HepG2 (cell line): ENCODE measurements around the gene TOR4A. TPM values are rescaled to one million over a fixed set of nuclear protein-coding genes. Genes with fewer than 3 reads are reported as not detected.

ENCODE experiments used
- GTF2F1 ChIP-seq: fragments of 150-350 bp; IDR thresholded peaks from 2 replicates; pipeline ENCODE4 v1.6.1; 2014; ENCODE audit warnings: low read length
- HNRNPK ChIP-seq: fragments of 200-400 bp; formaldehyde crosslinking; IDR thresholded peaks from 2 replicates; pipeline ENCODE4 v1.6.1; 2018; ENCODE audit warnings: low read length, low read depth, moderate library complexity, mild to moderate bottlenecking; ENCODE audit not compliant: poor library complexity, severe bottlenecking
- KDM4B ChIP-seq: sonication (generic); formaldehyde crosslinking; IDR thresholded peaks from 2 replicates; pipeline ENCODE4 v1.4.0; 2020; ENCODE audit warnings: missing genetic modification reagents
- KLF15 ChIP-seq: sonication (generic); formaldehyde crosslinking; IDR thresholded peaks from 2 replicates; pipeline ENCODE4 v1.8.1; 2023; ENCODE audit warnings: borderline replicate concordance, mild to moderate bottlenecking, inconsistent platforms, missing genetic modification reagents, mixed read lengths
- MAZ ChIP-seq, 2 experiments: sonication (generic) in 1 of 2; formaldehyde crosslinking in 1 of 2; IDR thresholded peaks; 2 replicates each; pipeline versions ENCODE4 v1.5.0 to v1.6.1; 2012 to 2020; ENCODE audit warnings: low read depth in 2 of 2, mild to moderate bottlenecking in 2 of 2, borderline replicate concordance in 1 of 2, improper control_type of control experiment in 1 of 2, low read length in 1 of 2, missing genetic modification reagents in 1 of 2, moderate library complexity in 1 of 2
- MEIS1 ChIP-seq: sonication (generic); formaldehyde crosslinking; IDR thresholded peaks from 2 replicates; pipeline ENCODE4 v1.9.0; 2021; ENCODE audit warnings: mild to moderate bottlenecking, missing genetic modification reagents, moderate library complexity, borderline replicate concordance
- MXI1 ChIP-seq: IDR thresholded peaks from 3 replicates; pipeline ENCODE4 v1.6.1; 2012; ENCODE audit warnings: low read depth, low read length, inconsistent platforms, borderline replicate concordance
- NFRKB ChIP-seq: fragments of 450-650 bp; IDR thresholded peaks from 2 replicates; pipeline ENCODE4 v1.6.1; 2017
- NR0B2 ChIP-seq: sonication (generic); formaldehyde crosslinking; IDR thresholded peaks from 2 replicates; pipeline ENCODE4 v1.4.0; 2020; ENCODE audit warnings: mild to moderate bottlenecking, missing genetic modification reagents
- ONECUT2 ChIP-seq: sonication (generic); formaldehyde crosslinking; IDR thresholded peaks from 2 replicates; pipeline ENCODE4 v1.4.0; 2020; ENCODE audit warnings: missing genetic modification reagents
- PCBP2 ChIP-seq: fragments of 200-400 bp; formaldehyde crosslinking; optimal IDR thresholded peaks from 2 replicates; pipeline ENCODE3; 2018; ENCODE audit warnings: low read length, low read depth; ENCODE audit not compliant: poor library complexity, severe bottlenecking
- REL ChIP-seq: sonication (generic); formaldehyde crosslinking; conservative IDR thresholded peaks from 2 replicates; pipeline ENCODE4 v1.8.0; 2022; ENCODE audit warnings: mild to moderate bottlenecking, missing genetic modification reagents, moderate library complexity
- RFXANK ChIP-seq: IDR thresholded peaks from 2 replicates; pipeline ENCODE4 v1.6.1; 2016
- SALL1 ChIP-seq: sonication (generic); formaldehyde crosslinking; IDR thresholded peaks from 2 replicates; pipeline ENCODE4 v1.8.0; 2022; ENCODE audit warnings: mild to moderate bottlenecking, missing genetic modification reagents
- SIX4 ChIP-seq: sonication (generic); formaldehyde crosslinking; IDR thresholded peaks from 2 replicates; pipeline ENCODE4 v1.4.0; 2020; ENCODE audit warnings: missing genetic modification reagents
- SRSF1 ChIP-seq: fragments of 200-400 bp; formaldehyde crosslinking; optimal IDR thresholded peaks from 2 replicates; pipeline ENCODE3; 2017; ENCODE audit warnings: mild to moderate bottlenecking, low read depth, low read length, moderate library complexity
- TP53 ChIP-seq: sonication (generic); formaldehyde crosslinking; conservative IDR thresholded peaks from 2 replicates; pipeline ENCODE4 v1.4.0; 2020; ENCODE audit warnings: missing genetic modification reagents
- TRIM22 ChIP-seq: fragments of 450-650 bp; IDR thresholded peaks from 2 replicates; pipeline ENCODE4 v1.6.1; 2017
- ZFP1 ChIP-seq: IDR thresholded peaks from 2 replicates; pipeline ENCODE4 v1.6.1; 2016
- ZFP41 ChIP-seq: sonication (generic); formaldehyde crosslinking; IDR thresholded peaks from 2 replicates; pipeline ENCODE4 v1.4.0; 2020; ENCODE audit warnings: mild to moderate bottlenecking, missing genetic modification reagents, borderline replicate concordance
- ZIK1 ChIP-seq: sonication (generic); formaldehyde crosslinking; IDR thresholded peaks from 2 replicates; pipeline ENCODE4 v1.5.0; 2020; ENCODE audit warnings: mild to moderate bottlenecking, low read depth, missing genetic modification reagents, borderline replicate concordance
- ZMYM4 ChIP-seq: sonication (generic); formaldehyde crosslinking; IDR thresholded peaks from 2 replicates; pipeline ENCODE4 v1.8.1; 2023; ENCODE audit warnings: mild to moderate bottlenecking, missing genetic modification reagents
- ZNF256 ChIP-seq: sonication (generic); formaldehyde crosslinking; conservative IDR thresholded peaks from 2 replicates; pipeline ENCODE4 v1.4.0; 2020; ENCODE audit warnings: missing genetic modification reagents
- ZNF292 ChIP-seq: sonication (generic); formaldehyde crosslinking; IDR thresholded peaks from 2 replicates; pipeline ENCODE4 v1.8.1; 2022; ENCODE audit warnings: mild to moderate bottlenecking, low read depth, missing genetic modification reagents, borderline replicate concordance
- ZNF510 ChIP-seq: sonication (generic); formaldehyde crosslinking; IDR thresholded peaks from 2 replicates; pipeline ENCODE4 v1.4.0; 2020; ENCODE audit warnings: low read depth, mild to moderate bottlenecking, missing genetic modification reagents
- ZNF557 ChIP-seq: sonication (generic); formaldehyde crosslinking; IDR thresholded peaks from 2 replicates; pipeline ENCODE4 v1.4.0; 2020; ENCODE audit warnings: missing genetic modification reagents
- ZNF746 ChIP-seq: sonication (generic); formaldehyde crosslinking; IDR thresholded peaks from 2 replicates; pipeline ENCODE4 v1.8.0; 2022; ENCODE audit warnings: mild to moderate bottlenecking, missing genetic modification reagents
- polyA plus RNA-seq, 8 experiments: library from polyadenylated mRNA; depleted of rRNA in 3 of 8; stranded (reverse) in 7 of 8; unstranded in 1 of 8; fragments of >200 nt; fragmentation: Illumina TruSeq in 4 of 8; extraction: Trizol in 4 of 8; gene quantifications; 2 replicates each; pipeline versions ENCODE4 v1.2.1 to v1.2.3, GENCODE V29; 2011 to 2016; ENCODE audit warnings: low read depth in 4 of 8, missing spikeins in 1 of 8, mixed read lengths in 1 of 8; ENCODE audit not compliant: insufficient read depth in 1 of 8
- total RNA-seq, 5 experiments: library from RNA; depleted of rRNA; stranded (reverse); fragments of >200 nt; fragmentation: Illumina TruSeq; extraction: Trizol; gene quantifications; 2 replicates each; pipeline ENCODE4 v1.2.3, GENCODE V29; 2016; ENCODE audit warnings: low read depth in 1 of 5

Gene TOR4A
- total and polyA plus RNA-seq, 2 of the 13 experiments (the other 11 are each of a cell fraction or from before 2014, with no cell fraction given), result 11.1 to 14.2 TPM

- TF ChIP-seq ZMYM4 (CRISPR knock-in tag), result no peak
- no peak for TF ChIP-seq SRSF1
- no peak for TF ChIP-seq TP53 (CRISPR knock-in tag)
- no peak for TF ChIP-seq ZNF292 (CRISPR knock-in tag)
- no peak; the same call in 1 of the 2 replicates for TF ChIP-seq ZFP41 (CRISPR knock-in tag)
- TF ChIP-seq MAZ (IDR thresholded peaks at IDR 0.05; ENCODE audit: borderline replicate concordance, low read depth, low read length), result no peak
- no peak for TF ChIP-seq MAZ (CRISPR knock-in tag; IDR thresholded peaks at IDR 0.05; ENCODE audit: low read depth)
- TF ChIP-seq NFRKB, result no peak
- TF ChIP-seq ZNF746 (CRISPR knock-in tag), result no peak
- no peak for TF ChIP-seq GTF2F1
- no peak for TF ChIP-seq PCBP2
- TF ChIP-seq ZNF510 (CRISPR knock-in tag), result no peak
- TF ChIP-seq SALL1 (CRISPR knock-in tag), result peak; percentile 55
- no peak for TF ChIP-seq KDM4B (CRISPR knock-in tag)
- 0 out of 2 replicates have a peak, but pooled peaks have one; percentile 61 for TF ChIP-seq NR0B2
- TF ChIP-seq MXI1, result no peak
- TF ChIP-seq KLF15 (CRISPR knock-in tag), result 0 out of 2 replicates have a peak, but pooled peaks have one; percentile 52
- no peak for TF ChIP-seq ONECUT2 (CRISPR knock-in tag)
- no peak for TF ChIP-seq SIX4 (CRISPR knock-in tag)
- TF ChIP-seq HNRNPK, result no peak
- no peak for TF ChIP-seq ZNF256 (CRISPR knock-in tag)
- TF ChIP-seq REL (CRISPR knock-in tag), result no peak
- TF ChIP-seq ZIK1 (CRISPR knock-in tag), result no peak
- 0 out of 2 replicates have a peak, but pooled peaks have one; percentile 43 for TF ChIP-seq MEIS1
- no peak for TF ChIP-seq ZNF557 (CRISPR knock-in tag)
- TF ChIP-seq RFXANK, result no peak
- no peak for TF ChIP-seq TRIM22
- TF ChIP-seq ZFP1 (CRISPR knock-in tag), result no peak
These were observed 35.8 kb upstream of the TOR4A start (continued) for GRCh38 chr9:137241490-137242268.
